Measurements from ENCODE around the gene EHMT1. TPM values are rescaled to one million over a fixed set of nuclear protein-coding genes. Genes with fewer than 3 reads are reported as not detected.

Gene EHMT1
- total RNA-seq, 1 experiment from 2014 or later, result 63.9 TPM

DNA sequence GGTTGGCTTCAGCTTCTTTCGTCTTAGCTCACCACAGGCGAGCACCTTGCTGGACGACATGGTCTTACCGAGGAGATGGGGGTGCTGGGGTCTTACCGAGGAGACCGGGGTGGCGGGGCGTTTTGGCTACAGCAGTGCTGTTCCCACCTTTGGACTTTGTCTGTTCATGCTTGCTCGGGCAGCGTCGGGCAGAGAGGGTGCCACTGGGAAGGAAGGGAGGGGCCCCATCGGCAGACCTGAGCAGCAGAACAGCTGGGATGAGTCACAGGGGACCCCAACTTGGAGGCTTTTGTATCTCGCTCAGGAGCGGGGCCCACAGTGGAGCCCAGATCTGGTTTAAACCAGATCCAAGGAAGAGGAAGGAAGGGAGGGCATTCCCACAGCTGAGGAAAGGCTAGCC, 152.8 kb downstream of the EHMT1 start:
- no peaks in the 10 kb centered on the region for H3K27me3 ChIP-seq (ENCODE audit: control insufficient read depth, insufficient read depth, low read length)
- CTCF ChIA-PET, result no interaction called here
- H3K27ac ChIP-seq (ENCODE audit: low read length), result no peak overlapping the region
- TF ChIP-seq, protein P1, sequence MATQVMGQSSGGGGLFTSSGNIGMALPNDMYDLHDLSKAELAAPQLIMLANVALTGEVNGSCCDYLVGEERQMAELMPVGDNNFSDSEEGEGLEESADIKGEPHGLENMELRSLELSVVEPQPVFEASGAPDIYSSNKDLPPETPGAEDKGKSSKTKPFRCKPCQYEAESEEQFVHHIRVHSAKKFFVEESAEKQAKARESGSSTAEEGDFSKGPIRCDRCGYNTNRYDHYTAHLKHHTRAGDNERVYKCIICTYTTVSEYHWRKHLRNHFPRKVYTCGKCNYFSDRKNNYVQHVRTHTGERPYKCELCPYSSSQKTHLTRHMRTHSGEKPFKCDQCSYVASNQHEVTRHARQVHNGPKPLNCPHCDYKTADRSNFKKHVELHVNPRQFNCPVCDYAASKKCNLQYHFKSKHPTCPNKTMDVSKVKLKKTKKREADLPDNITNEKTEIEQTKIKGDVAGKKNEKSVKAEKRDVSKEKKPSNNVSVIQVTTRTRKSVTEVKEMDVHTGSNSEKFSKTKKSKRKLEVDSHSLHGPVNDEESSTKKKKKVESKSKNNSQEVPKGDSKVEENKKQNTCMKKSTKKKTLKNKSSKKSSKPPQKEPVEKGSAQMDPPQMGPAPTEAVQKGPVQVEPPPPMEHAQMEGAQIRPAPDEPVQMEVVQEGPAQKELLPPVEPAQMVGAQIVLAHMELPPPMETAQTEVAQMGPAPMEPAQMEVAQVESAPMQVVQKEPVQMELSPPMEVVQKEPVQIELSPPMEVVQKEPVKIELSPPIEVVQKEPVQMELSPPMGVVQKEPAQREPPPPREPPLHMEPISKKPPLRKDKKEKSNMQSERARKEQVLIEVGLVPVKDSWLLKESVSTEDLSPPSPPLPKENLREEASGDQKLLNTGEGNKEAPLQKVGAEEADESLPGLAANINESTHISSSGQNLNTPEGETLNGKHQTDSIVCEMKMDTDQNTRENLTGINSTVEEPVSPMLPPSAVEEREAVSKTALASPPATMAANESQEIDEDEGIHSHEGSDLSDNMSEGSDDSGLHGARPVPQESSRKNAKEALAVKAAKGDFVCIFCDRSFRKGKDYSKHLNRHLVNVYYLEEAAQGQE (IDR thresholded peaks at IDR 0.05; ENCODE audit: insufficient read depth in 1 of 2, low read depth in 2 of 2, low read length in 1 of 2), result no peak
- TF ChIP-seq POLR2AphosphoS5 (IDR thresholded peaks at IDR 0.05; ENCODE audit: low read depth, low read length), result no peak
- POLR2A ChIA-PET, result no interaction called here
- in situ Hi-C loops (cut with HindIII; ENCODE audit: low pct_unique_long_range_greater_than_20kb, low sequenced_read_pairs), result no loop called here
- no peaks in the 10 kb centered on the region for H3K9me3 ChIP-seq (ENCODE audit: control insufficient read depth, insufficient read depth, low read depth, low read length)
- ATAC-seq (no peak), DNase-seq (ENCODE audit: low read depth, low spot score) (no peak)
- H3K4me3 ChIP-seq (ENCODE audit: low read depth in 2 of 2, low read length in 2 of 2), result no peak overlapping the region
- no TSS peak for BruUV-seq (replicated peaks)
- H3K36me3 ChIP-seq (ENCODE audit: control insufficient read depth, insufficient read depth, low read length), result no peaks in the 10 kb centered on the region; the same call in 1 of the 2 replicates
- intact Hi-C loops (cut with micrococcal nuclease; ENCODE audit: unreplicated experiment), result no loop called here
- no peaks in the 10 kb centered on the region for H3K4me1 ChIP-seq (ENCODE audit: control insufficient read depth, insufficient read depth, low read length)

DNA sequence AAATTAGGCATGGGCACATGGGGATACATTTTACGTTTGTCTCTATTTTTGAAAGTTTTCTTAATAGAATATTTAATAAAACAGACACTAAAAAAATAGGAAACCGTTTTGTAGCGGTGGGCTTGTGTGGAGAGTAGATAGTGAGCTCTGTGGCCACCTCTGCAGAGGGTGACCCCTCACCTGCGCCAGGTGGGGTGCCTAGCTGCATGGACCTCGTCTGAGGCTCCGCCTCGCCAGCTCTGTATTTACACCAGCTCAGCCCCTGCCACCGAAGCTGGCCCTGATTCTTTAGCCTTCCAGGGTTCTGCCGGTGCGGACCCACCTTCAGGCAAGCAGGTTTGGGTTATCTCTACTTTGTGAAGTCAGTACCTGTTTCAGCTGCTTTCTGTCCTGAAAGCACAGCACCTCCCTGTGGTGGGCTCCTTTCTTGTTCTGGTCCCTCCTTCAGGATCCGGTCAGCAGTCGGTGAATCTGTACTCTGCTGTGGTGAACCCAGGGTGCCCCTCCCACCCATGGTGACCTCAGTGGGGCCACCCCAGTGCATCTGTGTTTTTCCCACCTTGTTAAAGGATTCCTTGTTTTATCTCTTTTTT, 153.6 kb downstream of the EHMT1 start:
- POLR2A ChIA-PET, result no interaction called here
- in situ Hi-C loops (cut with HindIII; ENCODE audit: low pct_unique_long_range_greater_than_20kb, low sequenced_read_pairs) (no loop called here), intact Hi-C loops (cut with micrococcal nuclease; ENCODE audit: unreplicated experiment) (no loop called here)
- H3K9me3 ChIP-seq (ENCODE audit: control insufficient read depth, insufficient read depth, low read depth, low read length), result no peaks in the 10 kb centered on the region
- CTCF ChIA-PET, result no interaction called here
- no peak overlapping the region for H3K27ac ChIP-seq (ENCODE audit: low read length)
- TF ChIP-seq, protein P1 (IDR thresholded peaks at IDR 0.05; ENCODE audit: insufficient read depth in 1 of 2, low read depth in 2 of 2, low read length in 1 of 2), result no peak
- TF ChIP-seq POLR2AphosphoS5 (IDR thresholded peaks at IDR 0.05; ENCODE audit: low read depth, low read length), result no peak
- no peak for TF ChIP-seq SIN3A (IDR thresholded peaks at IDR 0.05; ENCODE audit: borderline replicate concordance, insufficient read depth, low read depth, low read length)
- no peak for TF ChIP-seq TCF7L2 (IDR thresholded peaks at IDR 0.05; ENCODE audit: low read depth, low read length)
- TF ChIP-seq, protein P2, sequence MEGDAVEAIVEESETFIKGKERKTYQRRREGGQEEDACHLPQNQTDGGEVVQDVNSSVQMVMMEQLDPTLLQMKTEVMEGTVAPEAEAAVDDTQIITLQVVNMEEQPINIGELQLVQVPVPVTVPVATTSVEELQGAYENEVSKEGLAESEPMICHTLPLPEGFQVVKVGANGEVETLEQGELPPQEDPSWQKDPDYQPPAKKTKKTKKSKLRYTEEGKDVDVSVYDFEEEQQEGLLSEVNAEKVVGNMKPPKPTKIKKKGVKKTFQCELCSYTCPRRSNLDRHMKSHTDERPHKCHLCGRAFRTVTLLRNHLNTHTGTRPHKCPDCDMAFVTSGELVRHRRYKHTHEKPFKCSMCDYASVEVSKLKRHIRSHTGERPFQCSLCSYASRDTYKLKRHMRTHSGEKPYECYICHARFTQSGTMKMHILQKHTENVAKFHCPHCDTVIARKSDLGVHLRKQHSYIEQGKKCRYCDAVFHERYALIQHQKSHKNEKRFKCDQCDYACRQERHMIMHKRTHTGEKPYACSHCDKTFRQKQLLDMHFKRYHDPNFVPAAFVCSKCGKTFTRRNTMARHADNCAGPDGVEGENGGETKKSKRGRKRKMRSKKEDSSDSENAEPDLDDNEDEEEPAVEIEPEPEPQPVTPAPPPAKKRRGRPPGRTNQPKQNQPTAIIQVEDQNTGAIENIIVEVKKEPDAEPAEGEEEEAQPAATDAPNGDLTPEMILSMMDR (IDR thresholded peaks at IDR 0.05), result no peak
- no peak for ATAC-seq
- no TSS peak for BruUV-seq (replicated peaks)
- H3K4me3 ChIP-seq (ENCODE audit: low read depth in 2 of 2, low read length in 2 of 2), result no peak overlapping the region
- no peak for DNase-seq (ENCODE audit: low read depth, low spot score)
- peaks cover 3% of the 10 kb centered on the region; the same call in 1 of the 2 replicates for H3K36me3 ChIP-seq (ENCODE audit: control insufficient read depth, insufficient read depth, low read length)
- H3K27me3 ChIP-seq (ENCODE audit: control insufficient read depth, insufficient read depth, low read length), result no peaks in the 10 kb centered on the region
- H3K4me1 ChIP-seq (ENCODE audit: control insufficient read depth, insufficient read depth, low read length), result no peaks in the 10 kb centered on the region

Measured in Panc1 (cell line).